ENCODE results near the gene AHI1. TPM values are rescaled to one million over a fixed set of nuclear protein-coding genes. Genes with fewer than 3 reads are reported as not detected.

Gene AHI1
- total RNA-seq, 1 donor from 2014 or later: 33.5 TPM

GRCh38 chr6:135464634-135465033 is 32.9 kb downstream of the AHI1 start:
- no peak for DNase-seq (ENCODE audit: extremely low spot score, unreplicated experiment)
- Mint-ChIP-seq H3K4me3 (ENCODE audit: unreplicated experiment) (no peak overlapping the region), H3K4me1 (ENCODE audit: unreplicated experiment) (no peaks in the 10 kb centered on the region), H3K27ac (ENCODE audit: unreplicated experiment) (no peak overlapping the region), H3K27me3 (ENCODE audit: unreplicated experiment) (no peaks in the 10 kb centered on the region), H3K36me3 (ENCODE audit: unreplicated experiment) (peaks cover 35% of the 10 kb centered on the region), H3K9me3 (ENCODE audit: unreplicated experiment) (no peaks in the 10 kb centered on the region)
- TF ChIP-seq CTCF (IDR thresholded peaks at IDR 0.05): no peak

GRCh38 chr6:135461208-135461607 is 36.3 kb downstream of the AHI1 start:
- no peak overlapping the region for H3K27ac Mint-ChIP-seq (ENCODE audit: unreplicated experiment)
- no peak for TF ChIP-seq CTCF (IDR thresholded peaks at IDR 0.05)
- H3K4me1 Mint-ChIP-seq (ENCODE audit: unreplicated experiment): peaks cover 9% of the 10 kb centered on the region
- H3K27me3 Mint-ChIP-seq (ENCODE audit: unreplicated experiment): no peaks in the 10 kb centered on the region
- DNase-seq (ENCODE audit: extremely low spot score, unreplicated experiment): no peak
- H3K9me3 Mint-ChIP-seq (ENCODE audit: unreplicated experiment): no peaks in the 10 kb centered on the region
- H3K36me3 Mint-ChIP-seq (ENCODE audit: unreplicated experiment): peaks cover 41% of the 10 kb centered on the region
- H3K4me3 Mint-ChIP-seq (ENCODE audit: unreplicated experiment): no peak overlapping the region

- no peak for DNase-seq (ENCODE audit: extremely low spot score, unreplicated experiment)
- no peak for TF ChIP-seq CTCF (IDR thresholded peaks at IDR 0.05)
- peak overlapping the region; percentile 25 for H3K27ac Mint-ChIP-seq (ENCODE audit: unreplicated experiment)
- H3K4me1 Mint-ChIP-seq (ENCODE audit: unreplicated experiment): peaks cover 9% of the 10 kb centered on the region
- H3K9me3 Mint-ChIP-seq (ENCODE audit: unreplicated experiment): no peaks in the 10 kb centered on the region
- no peaks in the 10 kb centered on the region for H3K27me3 Mint-ChIP-seq (ENCODE audit: unreplicated experiment)
- H3K36me3 Mint-ChIP-seq (ENCODE audit: unreplicated experiment): peaks cover 34% of the 10 kb centered on the region
- no peak overlapping the region for H3K4me3 Mint-ChIP-seq (ENCODE audit: unreplicated experiment)
Measured at GRCh38 chr6:135458051-135458450, 39.5 kb downstream of the AHI1 start.

GRCh38 chr6:135451617-135452190 is 45.8 kb downstream of the AHI1 start:
- no peaks in the 10 kb centered on the region for H3K4me1 Mint-ChIP-seq (ENCODE audit: unreplicated experiment)
- H3K27me3 Mint-ChIP-seq (ENCODE audit: unreplicated experiment): no peaks in the 10 kb centered on the region
- peak; percentile 74 for TF ChIP-seq CTCF (IDR thresholded peaks at IDR 0.05)
- no peak for DNase-seq (ENCODE audit: extremely low spot score, unreplicated experiment)
- H3K4me3 Mint-ChIP-seq (ENCODE audit: unreplicated experiment): no peak overlapping the region
- no peak overlapping the region for H3K27ac Mint-ChIP-seq (ENCODE audit: unreplicated experiment)
- peaks cover 14% of the 10 kb centered on the region for H3K36me3 Mint-ChIP-seq (ENCODE audit: unreplicated experiment)
- H3K9me3 Mint-ChIP-seq (ENCODE audit: unreplicated experiment): no peaks in the 10 kb centered on the region

- no peaks in the 10 kb centered on the region for H3K27me3 Mint-ChIP-seq (ENCODE audit: unreplicated experiment)
- no peak for TF ChIP-seq CTCF (IDR thresholded peaks at IDR 0.05)
- no peaks in the 10 kb centered on the region for H3K4me1 Mint-ChIP-seq (ENCODE audit: unreplicated experiment)
- no peak overlapping the region for H3K27ac Mint-ChIP-seq (ENCODE audit: unreplicated experiment)
- peaks cover 13% of the 10 kb centered on the region for H3K36me3 Mint-ChIP-seq (ENCODE audit: unreplicated experiment)
- DNase-seq (ENCODE audit: extremely low spot score, unreplicated experiment): no peak
- no peaks in the 10 kb centered on the region for H3K9me3 Mint-ChIP-seq (ENCODE audit: unreplicated experiment)
- no peak overlapping the region for H3K4me3 Mint-ChIP-seq (ENCODE audit: unreplicated experiment)
Measured at GRCh38 chr6:135449246-135449645, 48.3 kb downstream of the AHI1 start.

Data from osteocyte (in vitro differentiated cells).